ENCODE data around the gene SFT2D2.
A peak's percentile ranks its signal among the peaks of the same experiment; 100 is the strongest.

Gene SFT2D2

DNA sequence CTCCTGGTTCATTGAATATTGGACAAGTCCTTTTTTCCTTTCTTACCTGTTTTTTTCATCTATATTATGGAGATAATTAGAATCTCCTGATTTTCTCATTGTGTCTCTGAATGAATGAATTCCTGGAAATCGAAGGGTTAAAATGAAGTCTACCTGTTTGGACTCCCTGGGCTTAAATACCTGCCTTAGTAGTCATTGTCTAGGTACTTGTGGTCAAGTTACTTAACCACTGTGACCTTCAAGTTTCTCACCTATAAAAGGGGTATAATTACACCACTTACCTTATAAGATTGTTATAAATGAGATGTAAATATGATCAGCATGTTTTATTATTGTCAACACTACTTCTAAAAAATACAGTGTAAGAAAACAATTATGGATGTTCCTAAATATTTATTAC, 45.8 kb downstream of the SFT2D2 start:
- FAIRE-seq: no peak

DNA sequence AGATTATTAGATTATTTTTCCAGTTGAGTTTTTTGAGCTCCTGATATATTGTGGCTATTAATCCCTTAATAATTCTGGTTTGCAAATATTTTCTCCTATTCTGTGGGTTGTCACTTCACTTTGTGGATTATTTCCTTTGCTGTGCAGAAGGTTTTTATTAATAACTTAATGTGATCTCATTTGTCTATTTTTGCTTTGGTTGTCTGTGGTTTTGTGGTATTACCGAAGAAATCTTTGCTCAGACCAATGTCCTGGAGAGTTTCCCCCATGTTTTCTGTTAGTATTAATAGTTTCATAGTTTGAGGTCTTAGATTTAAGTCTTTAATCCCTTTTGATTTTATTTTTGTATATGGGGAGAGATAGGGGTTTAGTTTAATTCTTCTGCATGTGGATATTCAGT, 47.8 kb downstream of the SFT2D2 start:
- FAIRE-seq: no peak

DNA sequence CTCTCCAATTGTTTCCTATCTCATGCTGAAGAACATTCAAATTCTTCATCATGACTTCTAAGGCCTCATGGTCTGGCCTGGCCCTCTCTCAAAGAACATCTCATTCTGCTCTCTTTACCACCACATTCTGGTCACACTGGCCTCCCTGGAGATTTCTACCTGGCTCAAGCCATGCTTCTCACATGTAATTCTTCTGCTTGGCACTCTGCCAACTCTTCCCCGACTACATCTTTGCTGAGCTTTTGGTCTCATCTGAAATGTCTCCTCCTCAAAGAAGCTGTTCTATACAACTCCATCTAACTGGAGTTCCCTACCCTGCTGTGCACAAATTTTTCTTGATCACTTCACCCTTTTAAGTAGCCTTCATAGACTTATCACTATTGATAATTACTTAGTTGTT, 53.4 kb downstream of the SFT2D2 start:
- FAIRE-seq: no peak

DNA sequence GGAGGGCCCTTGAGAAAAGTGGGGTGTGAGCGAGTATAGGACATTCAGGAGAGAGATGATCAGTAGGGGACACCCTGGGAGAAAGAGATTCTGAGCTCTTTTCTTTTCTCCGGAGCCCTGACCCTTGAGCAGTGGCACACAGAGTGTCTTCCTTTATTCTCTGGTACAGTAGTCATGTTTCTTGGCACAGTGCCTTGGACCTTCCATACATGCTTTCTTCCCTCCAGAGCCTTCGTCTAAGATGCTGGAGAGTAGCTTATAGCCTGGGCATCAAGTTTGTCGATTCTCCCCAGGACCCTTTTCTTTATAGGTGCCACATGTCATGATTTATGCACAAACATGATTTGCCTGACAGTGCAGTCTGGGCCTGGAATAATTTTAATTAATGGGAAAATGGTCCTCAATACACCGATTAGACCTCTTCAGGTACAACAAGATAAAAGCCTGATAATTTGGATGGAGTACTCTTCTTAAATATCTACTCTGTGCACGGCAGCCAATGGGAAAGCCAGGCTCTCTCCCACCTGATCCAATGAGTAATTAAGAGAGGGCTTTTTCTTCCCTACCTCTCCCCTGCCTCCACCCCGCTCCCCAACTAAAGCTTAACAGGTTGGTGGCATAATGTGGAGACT, 54.6 kb downstream of the SFT2D2 start, which contains the start of gene TBX19:
TBX19 (plus strand) TSS at position 582 of the 632 bp plus-strand sequence. CDS start 214 bp downstream, outside the sequence.
- no peak for FAIRE-seq

DNA sequence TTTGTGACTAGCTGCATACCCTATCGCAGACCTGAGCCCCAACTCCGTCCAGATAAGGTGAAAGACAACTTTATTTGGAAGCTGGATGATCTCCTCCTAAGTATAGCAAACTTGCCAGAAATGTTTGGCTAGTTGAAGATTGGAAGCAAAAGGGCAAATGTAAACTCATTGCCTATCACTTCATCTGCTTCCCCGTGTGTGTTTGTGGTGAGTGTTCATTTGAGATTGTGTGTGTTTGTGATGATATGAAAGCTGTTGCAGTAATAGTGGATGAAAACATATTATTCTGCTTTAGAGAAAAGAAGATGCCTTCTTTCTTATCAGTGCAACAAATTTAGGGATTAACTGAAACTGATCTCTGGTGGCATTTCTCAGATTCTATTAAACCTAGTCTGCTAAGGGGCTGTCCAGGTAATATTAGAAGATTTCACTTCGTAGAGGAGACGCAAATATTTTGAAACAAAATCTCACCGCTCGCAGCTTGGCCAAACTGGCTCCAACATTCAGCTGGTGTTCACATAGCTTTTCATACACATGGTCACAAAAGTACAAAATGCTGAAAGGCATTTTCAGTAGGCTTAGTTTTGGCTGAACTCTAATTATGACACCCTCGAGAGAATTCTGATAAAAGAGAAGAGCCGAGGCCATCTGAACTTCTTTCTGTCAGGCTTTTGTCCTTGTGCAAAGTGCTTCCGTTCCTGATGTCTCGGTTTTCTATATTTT, 56.0 kb downstream of the SFT2D2 start:
- FAIRE-seq: no peak

DNA sequence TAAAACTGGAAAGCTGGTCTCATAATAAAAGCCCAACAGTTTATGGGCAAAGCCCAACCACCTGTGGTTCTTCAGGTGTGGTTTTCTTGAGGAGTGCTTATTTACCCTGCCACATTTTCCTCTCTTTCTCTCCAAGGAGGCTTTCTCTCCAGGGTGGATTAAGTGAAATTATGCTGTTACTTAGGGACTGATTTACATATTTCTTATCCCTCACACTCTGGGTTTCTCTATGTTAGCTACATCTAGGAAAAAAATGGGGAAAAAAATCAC, 59.7 kb downstream of the SFT2D2 start:
- FAIRE-seq: no peak

DNA sequence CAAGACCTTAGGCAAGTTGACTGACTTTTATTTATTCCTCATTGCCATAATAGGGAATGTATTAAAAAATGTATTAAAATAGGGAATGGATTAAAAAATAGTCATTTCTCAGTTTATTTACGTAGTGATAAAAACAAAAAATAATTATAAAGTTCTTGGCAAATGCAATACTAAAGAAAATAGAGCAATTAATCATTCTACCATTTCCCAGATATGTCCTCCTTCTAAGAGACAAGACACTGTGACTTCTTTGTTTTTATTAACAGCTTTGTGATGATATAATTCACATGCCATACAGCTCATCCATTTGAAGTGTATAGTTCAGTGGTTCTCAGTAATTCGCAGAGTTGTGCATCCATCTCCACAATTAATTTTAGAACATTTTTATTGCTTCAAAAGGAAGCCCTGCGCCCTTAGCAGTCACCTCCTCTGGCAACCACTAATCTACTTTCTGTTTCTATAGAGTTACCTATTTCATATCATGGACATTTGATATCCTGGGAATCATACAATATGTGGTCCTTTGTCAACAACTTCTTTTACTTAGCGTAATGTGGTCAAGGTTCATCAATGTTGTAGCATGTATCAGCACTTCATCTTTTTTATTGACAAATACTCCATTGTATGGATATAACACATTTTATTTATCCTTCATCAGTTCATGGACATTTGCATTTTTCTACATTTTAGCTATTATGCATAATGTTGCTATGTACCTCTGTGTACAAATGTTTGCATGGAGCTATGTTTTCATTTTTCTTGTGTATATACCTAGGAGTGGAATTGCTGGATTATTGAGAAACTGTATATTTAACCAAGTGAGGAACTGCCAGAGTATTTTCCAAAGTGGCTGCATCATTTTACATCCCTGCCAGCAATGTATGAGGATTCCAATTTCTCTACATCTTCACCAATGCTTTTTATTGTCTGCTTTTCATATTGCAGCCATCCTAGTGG, 60.4 kb downstream of the SFT2D2 start:
- no peak for FAIRE-seq

DNA sequence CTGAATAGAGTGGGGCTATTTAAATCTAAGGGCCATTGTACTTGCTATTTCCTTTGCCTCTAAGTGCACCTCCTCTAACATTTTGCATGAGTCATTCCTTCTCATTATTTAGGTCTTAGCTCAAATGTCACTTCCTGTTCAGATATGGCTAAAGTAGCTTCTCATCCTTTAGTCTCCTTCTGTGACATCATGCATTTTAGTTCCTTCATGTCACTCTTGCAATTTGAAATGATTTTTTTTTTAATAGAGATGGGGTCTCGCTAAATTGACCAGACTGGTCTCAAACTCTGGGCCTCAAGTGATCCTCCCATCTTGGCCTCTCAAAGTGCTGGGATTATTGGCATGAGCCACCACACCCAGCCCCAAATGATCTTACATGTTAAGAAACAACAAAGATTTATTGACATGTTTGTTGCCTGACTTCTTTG, 61.4 kb downstream of the SFT2D2 start:
- FAIRE-seq: no peak

DNA sequence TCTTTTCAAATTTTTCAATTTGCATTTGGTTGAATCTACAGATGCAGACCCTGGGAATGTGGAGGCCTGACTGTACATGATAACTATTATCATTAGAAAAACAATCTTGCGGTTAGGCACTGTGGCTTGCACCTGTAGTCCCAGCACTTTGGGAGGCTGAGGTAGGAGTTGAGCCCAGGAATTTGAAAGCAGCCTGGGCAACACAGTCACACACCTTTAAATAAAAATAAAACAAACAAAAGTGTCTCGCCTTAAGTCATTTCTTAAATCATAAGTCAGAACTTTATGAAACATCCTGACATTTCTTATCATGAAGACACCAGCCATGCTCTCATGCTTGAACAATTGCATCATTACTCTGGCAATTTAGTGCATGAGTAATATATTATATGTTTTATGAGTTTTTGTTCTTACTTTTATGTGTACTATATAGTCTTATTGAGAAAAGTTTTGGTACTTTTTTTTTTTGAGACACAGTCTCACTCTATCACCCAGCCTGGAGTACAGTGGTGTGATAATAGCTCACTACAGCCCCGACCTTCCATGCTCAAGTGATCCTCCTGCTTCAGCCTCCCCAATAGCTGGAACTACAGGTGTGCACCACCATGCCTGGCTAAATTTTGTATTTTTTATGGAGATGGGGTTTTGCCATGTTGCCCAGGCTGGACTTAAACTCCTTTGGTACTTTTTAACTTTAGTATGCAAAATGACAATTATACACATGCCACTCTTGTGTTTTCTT, 62.7 kb downstream of the SFT2D2 start:
- FAIRE-seq: no peak

DNA sequence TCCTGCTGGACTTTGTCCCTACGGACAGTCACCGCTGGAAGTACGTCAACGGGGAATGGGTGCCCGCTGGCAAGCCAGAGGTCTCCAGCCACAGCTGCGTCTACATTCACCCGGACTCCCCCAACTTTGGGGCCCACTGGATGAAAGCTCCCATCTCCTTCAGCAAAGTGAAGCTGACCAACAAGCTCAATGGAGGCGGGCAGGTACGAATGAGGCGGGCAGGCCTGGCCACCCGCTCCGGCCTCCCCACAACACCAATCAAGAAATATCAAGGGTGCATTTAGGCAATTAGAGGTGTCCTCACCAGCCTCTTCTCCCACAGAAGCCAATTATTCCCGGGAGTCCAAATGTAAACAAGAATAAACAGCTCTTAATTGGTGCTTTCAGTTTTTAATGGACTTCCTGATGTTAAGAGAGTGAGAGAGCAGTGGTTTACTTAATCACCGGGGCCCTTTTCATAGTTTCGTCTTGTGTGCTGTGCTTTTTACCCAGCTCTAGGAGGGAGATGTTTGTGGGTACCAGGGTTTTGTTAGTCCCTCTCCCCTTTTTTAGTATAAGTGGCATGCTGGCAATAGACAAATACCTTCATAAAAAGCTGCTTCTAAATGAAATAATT, 65.5 kb downstream of the SFT2D2 start:
- FAIRE-seq: peak; percentile 43

DNA sequence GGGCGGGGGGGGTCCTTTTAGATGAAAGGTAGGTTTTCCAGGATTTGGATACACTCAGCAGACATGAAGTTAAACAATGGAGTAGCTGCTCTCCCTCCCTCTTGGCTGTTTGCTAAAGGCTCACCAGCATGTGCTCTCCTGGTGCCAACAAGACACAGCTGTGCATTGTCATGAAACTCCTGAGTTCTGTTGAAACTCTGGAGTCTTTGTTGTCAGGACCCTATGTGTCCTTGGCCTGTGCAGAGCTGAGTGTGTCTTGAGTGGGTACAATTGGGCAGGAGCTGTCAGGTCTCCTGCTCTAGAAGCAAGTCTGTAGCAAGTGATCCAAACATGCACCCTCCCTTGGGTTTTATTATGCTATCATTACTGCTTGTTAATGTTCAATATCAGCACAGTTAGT, 67.6 kb downstream of the SFT2D2 start:
- no peak for FAIRE-seq

DNA sequence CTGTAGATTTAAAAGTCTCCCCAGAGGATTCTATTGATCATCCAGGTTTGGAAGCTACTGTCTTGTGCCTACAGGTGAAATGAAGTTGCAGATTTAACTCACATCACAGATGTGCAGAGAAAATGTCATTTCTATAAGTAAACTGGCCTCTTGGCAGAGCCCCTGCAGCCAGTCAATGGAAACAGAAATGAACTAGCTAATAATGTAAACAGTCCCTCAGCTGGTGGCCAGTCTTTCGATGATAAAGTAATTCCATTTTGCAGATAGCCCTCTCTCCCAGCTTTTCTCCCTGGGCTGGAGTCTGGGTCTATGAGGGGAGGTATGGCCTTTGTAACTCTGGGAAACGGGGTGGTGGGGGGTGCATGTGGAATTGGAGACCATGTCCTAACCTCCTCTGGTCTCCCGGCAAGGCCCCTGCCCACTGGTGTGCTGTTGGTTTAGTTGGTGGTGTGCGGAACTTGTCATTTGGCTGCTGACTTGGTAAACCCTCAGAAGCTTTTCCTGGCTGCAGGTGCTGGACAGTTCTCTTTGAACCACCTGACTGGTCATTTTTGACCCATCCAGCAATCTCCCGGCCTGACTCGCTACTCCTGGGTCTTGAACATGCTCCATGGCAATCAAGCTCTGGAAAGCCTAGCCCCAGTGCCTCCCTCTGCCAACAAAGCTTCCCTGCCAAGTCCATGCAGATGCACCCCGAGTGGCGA, 69.8 kb downstream of the SFT2D2 start:
- FAIRE-seq: no peak

DNA sequence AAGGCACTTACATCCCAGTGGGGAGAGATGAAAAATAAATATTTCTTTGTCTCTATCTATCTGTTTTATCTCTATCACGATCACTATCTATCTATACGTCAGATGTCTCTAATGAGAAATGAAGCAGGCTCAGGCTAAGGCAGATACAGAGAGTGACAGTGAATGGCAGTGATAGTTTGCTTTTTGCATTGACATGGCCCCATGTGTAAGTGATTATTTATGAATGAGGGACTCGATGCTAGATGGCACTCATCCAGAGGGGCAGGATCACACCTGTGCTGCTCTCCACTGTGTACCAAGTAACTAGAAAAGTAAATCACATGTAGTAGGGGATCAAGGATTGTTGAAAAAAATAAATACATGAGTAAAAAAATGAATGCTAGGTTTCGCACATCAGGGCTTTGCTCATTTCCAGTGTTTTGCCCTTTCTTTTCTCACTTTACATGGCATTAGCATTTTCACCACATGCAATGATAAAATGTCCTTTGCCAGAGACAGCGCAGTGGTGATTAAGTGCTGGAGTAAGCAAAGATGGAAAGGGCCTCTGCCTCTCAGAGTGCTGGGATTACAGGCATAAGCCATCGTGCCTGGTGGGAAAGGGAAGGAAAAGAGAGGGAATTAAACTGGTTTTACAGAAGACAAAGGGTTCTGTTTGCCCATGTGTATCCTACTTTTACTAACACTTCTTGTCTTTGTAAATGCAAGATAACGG, 71.4 kb downstream of the SFT2D2 start:
- FAIRE-seq: no peak

DNA sequence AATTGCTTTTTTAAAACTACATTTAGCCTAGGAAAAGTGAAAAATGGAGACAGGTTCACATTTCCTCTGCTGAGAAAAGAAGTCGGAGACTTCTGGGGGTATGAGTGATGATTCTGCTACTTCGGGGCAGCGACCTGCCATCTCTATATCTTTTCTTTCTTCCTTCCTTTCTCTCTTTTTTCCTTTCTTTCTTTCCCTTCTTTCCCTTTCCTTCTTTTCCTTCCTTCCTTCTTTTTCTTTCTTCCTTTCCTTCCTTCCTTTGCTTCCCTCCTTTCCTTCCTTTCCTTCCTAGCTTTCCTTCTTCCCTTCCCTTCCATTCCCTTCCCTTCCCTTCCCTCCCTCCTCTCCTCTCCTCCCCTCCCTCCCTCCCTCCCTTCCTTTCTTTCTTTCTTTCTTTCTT, 72.6 kb downstream of the SFT2D2 start:
- no peak for FAIRE-seq

DNA sequence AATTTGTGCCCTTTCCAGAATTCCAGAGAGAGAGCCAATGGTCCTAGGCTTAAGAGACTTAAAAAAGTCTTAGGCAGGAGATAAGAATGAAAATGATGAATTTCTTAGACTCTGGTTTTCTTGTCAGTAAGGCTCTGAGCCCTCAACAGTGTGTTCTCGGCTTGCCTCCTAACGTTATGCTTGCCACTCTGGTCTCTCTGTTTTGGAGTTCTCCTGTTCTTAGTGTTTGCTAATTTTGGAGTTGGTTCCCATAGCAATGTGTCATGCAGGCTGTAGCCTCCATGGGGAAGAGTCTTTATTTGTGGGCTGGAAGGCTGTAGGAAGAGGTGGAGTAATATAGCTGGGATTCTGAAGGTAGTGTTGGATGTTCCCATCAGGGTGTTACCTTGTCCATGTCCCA, 74.8 kb downstream of the SFT2D2 start:
- no peak for FAIRE-seq

DNA sequence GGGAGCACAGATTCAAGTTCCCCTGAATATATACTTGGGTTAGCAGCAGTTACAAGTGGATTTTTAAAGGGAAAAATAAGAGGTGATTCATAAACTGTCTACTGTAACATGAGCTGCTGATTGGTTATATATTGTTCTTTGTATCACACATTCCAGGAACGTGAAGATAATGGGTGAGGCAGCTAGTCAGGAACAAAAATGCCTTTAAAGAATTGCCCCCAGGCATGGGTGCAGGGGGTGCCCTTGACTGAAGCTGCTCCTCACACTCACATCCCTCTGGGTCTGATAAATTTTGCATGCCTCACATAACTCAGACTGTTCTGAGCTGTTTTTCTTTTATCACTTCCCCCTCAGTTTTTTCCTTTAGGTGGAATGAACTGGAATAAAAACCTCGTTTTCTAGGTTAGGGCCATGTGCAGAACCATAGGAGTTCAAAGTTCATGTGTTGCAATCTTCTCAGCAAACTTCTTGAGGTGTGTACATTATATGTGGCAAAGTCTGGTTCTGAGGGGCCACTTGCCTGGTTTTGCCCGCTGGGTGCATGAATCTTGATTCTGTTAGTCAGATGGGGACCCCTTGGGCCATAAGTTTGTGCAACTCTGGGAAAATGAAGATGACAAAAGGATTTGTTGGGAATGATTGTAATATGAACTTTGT, 76.0 kb downstream of the SFT2D2 start:
- FAIRE-seq: no peak

Measured in islet of Langerhans (tissue), 1 donor.